HepG2 (cell line): ENCODE measurements around the gene APOC1. TPM values are rescaled to one million over a fixed set of nuclear protein-coding genes. Genes with fewer than 3 reads are reported as not detected.

Experiments used
- EHMT2 ChIP-seq: fragments of 200-600 bp; sonication (generic); IDR thresholded peaks from 2 replicates; pipeline ENCODE4 v1.7.0; 2017; ENCODE audit warnings: antibody characterized with exemption, low read depth, low read length, borderline replicate concordance
- KLF9 ChIP-seq: IDR thresholded peaks from 2 replicates; pipeline ENCODE4 v1.6.1; 2016; ENCODE audit warnings: low read depth
- PAF1 ChIP-seq: IDR thresholded peaks from 2 replicates; pipeline ENCODE4 v1.6.1; 2016; ENCODE audit warnings: missing genetic modification reagents, missing compliant biosample characterization
- POGZ ChIP-seq: sonication (generic); formaldehyde crosslinking; IDR thresholded peaks from 2 replicates; pipeline ENCODE4 v1.4.0; 2020; ENCODE audit warnings: mild to moderate bottlenecking, missing genetic modification reagents
- SOX6 ChIP-seq, 2 experiments: fragments of 450-650 bp in 1 of 2; sonication (generic) in 1 of 2; formaldehyde crosslinking in 1 of 2; IDR thresholded peaks; 2 replicates each; pipeline versions ENCODE4 v1.4.0 to v1.6.1; 2017 to 2020; ENCODE audit warnings: antibody characterized with exemption in 1 of 2, mild to moderate bottlenecking in 1 of 2, missing genetic modification reagents in 1 of 2
- ZFP41 ChIP-seq: sonication (generic); formaldehyde crosslinking; IDR thresholded peaks from 2 replicates; pipeline ENCODE4 v1.4.0; 2020; ENCODE audit warnings: mild to moderate bottlenecking, missing genetic modification reagents, borderline replicate concordance
- polyA plus RNA-seq, 8 experiments: library from polyadenylated mRNA; depleted of rRNA in 3 of 8; stranded (reverse) in 7 of 8; unstranded in 1 of 8; fragments of >200 nt; fragmentation: Illumina TruSeq in 4 of 8; extraction: Trizol in 4 of 8; gene quantifications; 2 replicates each; pipeline versions ENCODE4 v1.2.1 to v1.2.3, GENCODE V29; 2011 to 2016; ENCODE audit warnings: low read depth in 4 of 8, missing spikeins in 1 of 8, mixed read lengths in 1 of 8; ENCODE audit not compliant: insufficient read depth in 1 of 8
- total RNA-seq, 5 experiments: library from RNA; depleted of rRNA; stranded (reverse); fragments of >200 nt; fragmentation: Illumina TruSeq; extraction: Trizol; gene quantifications; 2 replicates each; pipeline ENCODE4 v1.2.3, GENCODE V29; 2016; ENCODE audit warnings: low read depth in 1 of 5
- TF ChIP-seq, protein P1 (sequence below): sonication (generic); formaldehyde crosslinking; IDR thresholded peaks from 2 replicates; pipeline ENCODE4 v1.9.0; 2021; ENCODE audit warnings: missing genetic modification reagents, borderline replicate concordance
- TF ChIP-seq, protein P2 (sequence below), 2 experiments: sonication (generic) in 1 of 2; formaldehyde crosslinking in 1 of 2; IDR thresholded peaks; 2 replicates each; pipeline versions ENCODE4 v1.4.0 to v1.6.1; 2016 to 2020; ENCODE audit warnings: borderline replicate concordance in 1 of 2, low read depth in 1 of 2, mild to moderate bottlenecking in 1 of 2, missing genetic modification reagents in 1 of 2
- TF ChIP-seq, protein P3 (sequence below): sonication (generic); formaldehyde crosslinking; conservative IDR thresholded peaks from 2 replicates; pipeline ENCODE4 v1.4.0; 2020; ENCODE audit warnings: missing genetic modification reagents
- TF ChIP-seq, protein P4 (sequence below): IDR thresholded peaks from 2 replicates; pipeline ENCODE4 v1.4.0; 2020; ENCODE audit warnings: mild to moderate bottlenecking, missing genetic modification reagents
- TF ChIP-seq, protein P5 (sequence below): sonication (generic); formaldehyde crosslinking; IDR thresholded peaks from 2 replicates; pipeline ENCODE4 v1.5.0; 2020; ENCODE audit warnings: mild to moderate bottlenecking, missing genetic modification reagents, borderline replicate concordance

APOC1 gene
- total and polyA plus RNA-seq, 2 of the 13 experiments (the other 11 are each of a cell fraction or from before 2014, with no cell fraction given), result 600 to 1,235 TPM

DNA sequence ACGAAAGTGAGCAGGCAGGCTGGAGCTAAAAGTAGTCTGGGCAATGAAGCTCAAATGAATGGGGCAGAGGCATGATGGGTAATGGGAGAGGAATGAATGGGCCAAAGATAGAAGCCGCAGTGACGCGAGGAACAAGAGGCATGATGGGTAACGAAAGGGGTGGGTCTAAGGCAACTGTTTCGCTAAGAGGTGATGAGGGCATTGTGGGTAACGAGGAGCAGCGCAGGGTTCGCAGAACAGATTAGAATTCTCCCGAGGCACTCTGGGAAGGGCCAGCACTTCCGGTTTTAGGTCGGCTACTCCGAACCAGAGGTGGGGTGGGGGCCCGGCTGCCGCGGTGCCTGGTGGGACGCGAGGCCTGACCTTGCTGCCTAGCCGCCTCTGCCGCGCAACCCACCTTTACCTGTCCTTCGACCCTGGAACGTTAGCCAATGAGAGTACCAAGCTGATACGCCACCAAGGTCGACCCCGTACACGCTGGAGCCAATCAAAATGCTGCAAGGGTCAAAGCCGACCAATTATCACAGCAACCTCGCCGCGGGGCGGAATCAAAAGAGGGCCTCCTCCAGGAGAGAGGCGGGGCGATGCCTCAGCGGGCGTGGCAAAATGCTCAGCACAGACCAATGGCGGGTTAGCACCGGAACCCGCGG, 23.9 kb upstream of the APOC1 start (continued):
- TF ChIP-seq, protein P1, sequence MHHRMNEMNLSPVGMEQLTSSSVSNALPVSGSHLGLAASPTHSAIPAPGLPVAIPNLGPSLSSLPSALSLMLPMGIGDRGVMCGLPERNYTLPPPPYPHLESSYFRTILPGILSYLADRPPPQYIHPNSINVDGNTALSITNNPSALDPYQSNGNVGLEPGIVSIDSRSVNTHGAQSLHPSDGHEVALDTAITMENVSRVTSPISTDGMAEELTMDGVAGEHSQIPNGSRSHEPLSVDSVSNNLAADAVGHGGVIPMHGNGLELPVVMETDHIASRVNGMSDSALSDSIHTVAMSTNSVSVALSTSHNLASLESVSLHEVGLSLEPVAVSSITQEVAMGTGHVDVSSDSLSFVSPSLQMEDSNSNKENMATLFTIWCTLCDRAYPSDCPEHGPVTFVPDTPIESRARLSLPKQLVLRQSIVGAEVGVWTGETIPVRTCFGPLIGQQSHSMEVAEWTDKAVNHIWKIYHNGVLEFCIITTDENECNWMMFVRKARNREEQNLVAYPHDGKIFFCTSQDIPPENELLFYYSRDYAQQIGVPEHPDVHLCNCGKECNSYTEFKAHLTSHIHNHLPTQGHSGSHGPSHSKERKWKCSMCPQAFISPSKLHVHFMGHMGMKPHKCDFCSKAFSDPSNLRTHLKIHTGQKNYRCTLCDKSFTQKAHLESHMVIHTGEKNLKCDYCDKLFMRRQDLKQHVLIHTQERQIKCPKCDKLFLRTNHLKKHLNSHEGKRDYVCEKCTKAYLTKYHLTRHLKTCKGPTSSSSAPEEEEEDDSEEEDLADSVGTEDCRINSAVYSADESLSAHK (CRISPR knock-in tag), result no peak; the same call in 1 of the 2 replicates
- TF ChIP-seq SOX6 (IDR thresholded peaks at IDR 0.05) (no peak), SOX6 (CRISPR knock-in tag; IDR thresholded peaks at IDR 0.05) (peak; percentile 54), EHMT2 (no peak), POGZ (CRISPR knock-in tag) (no peak; the same call in 1 of the 2 replicates), ZFP41 (CRISPR knock-in tag) (no peak), PAF1 (CRISPR knock-in tag) (no peak), KLF9 (CRISPR knock-in tag) (no peak; the same call in 1 of the 2 replicates)
- TF ChIP-seq, protein P2, sequence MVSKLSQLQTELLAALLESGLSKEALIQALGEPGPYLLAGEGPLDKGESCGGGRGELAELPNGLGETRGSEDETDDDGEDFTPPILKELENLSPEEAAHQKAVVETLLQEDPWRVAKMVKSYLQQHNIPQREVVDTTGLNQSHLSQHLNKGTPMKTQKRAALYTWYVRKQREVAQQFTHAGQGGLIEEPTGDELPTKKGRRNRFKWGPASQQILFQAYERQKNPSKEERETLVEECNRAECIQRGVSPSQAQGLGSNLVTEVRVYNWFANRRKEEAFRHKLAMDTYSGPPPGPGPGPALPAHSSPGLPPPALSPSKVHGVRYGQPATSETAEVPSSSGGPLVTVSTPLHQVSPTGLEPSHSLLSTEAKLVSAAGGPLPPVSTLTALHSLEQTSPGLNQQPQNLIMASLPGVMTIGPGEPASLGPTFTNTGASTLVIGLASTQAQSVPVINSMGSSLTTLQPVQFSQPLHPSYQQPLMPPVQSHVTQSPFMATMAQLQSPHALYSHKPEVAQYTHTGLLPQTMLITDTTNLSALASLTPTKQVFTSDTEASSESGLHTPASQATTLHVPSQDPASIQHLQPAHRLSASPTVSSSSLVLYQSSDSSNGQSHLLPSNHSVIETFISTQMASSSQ (IDR thresholded peaks at IDR 0.05; ENCODE audit: low read depth), result no peak; the same call in 1 of the 2 replicates
- TF ChIP-seq, protein P2 (CRISPR knock-in tag; IDR thresholded peaks at IDR 0.05; ENCODE audit: borderline replicate concordance), result peak; percentile 59; the same call in 1 of the 2 replicates
- TF ChIP-seq, protein P3, sequence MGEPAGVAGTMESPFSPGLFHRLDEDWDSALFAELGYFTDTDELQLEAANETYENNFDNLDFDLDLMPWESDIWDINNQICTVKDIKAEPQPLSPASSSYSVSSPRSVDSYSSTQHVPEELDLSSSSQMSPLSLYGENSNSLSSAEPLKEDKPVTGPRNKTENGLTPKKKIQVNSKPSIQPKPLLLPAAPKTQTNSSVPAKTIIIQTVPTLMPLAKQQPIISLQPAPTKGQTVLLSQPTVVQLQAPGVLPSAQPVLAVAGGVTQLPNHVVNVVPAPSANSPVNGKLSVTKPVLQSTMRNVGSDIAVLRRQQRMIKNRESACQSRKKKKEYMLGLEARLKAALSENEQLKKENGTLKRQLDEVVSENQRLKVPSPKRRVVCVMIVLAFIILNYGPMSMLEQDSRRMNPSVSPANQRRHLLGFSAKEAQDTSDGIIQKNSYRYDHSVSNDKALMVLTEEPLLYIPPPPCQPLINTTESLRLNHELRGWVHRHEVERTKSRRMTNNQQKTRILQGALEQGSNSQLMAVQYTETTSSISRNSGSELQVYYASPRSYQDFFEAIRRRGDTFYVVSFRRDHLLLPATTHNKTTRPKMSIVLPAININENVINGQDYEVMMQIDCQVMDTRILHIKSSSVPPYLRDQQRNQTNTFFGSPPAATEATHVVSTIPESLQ (CRISPR knock-in tag), result no peak
- TF ChIP-seq, protein P4, sequence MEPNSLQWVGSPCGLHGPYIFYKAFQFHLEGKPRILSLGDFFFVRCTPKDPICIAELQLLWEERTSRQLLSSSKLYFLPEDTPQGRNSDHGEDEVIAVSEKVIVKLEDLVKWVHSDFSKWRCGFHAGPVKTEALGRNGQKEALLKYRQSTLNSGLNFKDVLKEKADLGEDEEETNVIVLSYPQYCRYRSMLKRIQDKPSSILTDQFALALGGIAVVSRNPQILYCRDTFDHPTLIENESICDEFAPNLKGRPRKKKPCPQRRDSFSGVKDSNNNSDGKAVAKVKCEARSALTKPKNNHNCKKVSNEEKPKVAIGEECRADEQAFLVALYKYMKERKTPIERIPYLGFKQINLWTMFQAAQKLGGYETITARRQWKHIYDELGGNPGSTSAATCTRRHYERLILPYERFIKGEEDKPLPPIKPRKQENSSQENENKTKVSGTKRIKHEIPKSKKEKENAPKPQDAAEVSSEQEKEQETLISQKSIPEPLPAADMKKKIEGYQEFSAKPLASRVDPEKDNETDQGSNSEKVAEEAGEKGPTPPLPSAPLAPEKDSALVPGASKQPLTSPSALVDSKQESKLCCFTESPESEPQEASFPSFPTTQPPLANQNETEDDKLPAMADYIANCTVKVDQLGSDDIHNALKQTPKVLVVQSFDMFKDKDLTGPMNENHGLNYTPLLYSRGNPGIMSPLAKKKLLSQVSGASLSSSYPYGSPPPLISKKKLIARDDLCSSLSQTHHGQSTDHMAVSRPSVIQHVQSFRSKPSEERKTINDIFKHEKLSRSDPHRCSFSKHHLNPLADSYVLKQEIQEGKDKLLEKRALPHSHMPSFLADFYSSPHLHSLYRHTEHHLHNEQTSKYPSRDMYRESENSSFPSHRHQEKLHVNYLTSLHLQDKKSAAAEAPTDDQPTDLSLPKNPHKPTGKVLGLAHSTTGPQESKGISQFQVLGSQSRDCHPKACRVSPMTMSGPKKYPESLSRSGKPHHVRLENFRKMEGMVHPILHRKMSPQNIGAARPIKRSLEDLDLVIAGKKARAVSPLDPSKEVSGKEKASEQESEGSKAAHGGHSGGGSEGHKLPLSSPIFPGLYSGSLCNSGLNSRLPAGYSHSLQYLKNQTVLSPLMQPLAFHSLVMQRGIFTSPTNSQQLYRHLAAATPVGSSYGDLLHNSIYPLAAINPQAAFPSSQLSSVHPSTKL (CRISPR knock-in tag), result peak; percentile 52; the same call in 1 of the 2 replicates
- TF ChIP-seq, protein P5, sequence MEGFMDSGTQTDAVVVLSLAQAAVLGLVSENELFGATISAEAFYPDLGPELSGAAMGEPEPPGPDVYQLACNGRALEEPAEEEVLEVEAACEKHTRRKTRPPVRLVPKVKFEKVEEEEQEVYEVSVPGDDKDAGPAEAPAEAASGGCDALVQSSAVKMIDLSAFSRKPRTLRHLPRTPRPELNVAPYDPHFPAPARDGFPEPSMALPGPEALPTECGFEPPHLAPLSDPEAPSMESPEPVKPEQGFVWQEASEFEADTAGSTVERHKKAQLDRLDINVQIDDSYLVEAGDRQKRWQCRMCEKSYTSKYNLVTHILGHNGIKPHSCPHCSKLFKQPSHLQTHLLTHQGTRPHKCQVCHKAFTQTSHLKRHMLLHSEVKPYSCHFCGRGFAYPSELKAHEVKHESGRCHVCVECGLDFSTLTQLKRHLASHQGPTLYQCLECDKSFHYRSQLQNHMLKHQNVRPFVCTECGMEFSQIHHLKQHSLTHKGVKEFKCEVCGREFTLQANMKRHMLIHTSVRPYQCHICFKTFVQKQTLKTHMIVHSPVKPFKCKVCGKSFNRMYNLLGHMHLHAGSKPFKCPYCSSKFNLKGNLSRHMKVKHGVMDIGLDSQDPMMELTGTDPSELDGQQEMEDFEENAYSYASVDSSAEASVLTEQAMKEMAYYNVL (CRISPR knock-in tag), result 0 out of 2 replicates have a peak, but pooled peaks have one; percentile 39
